ENCODE data around the gene CAMTA1. TPM values are rescaled to one million over a fixed set of nuclear protein-coding genes. Genes with fewer than 3 reads are reported as not detected.
A peak's percentile ranks its signal among the peaks of the same experiment; 100 is the strongest.

CAMTA1 gene
- total RNA-seq, 1 donor from 2014 or later = 160 TPM

GRCh38 chr1:6960291-6960811, 175.1 kb downstream of the CAMTA1 start:
- peaks cover 29% of the 10 kb centered on the region for H3K4me1 ChIP-seq
- DNase-seq = no peak
- intact Hi-C loops (cut with micrococcal nuclease) = no loop called here
- no peak for TF ChIP-seq CTCF (IDR thresholded peaks at IDR 0.05; ENCODE audit: borderline replicate concordance)
- H3K4me3 ChIP-seq = no peak overlapping the region
- H3K27me3 ChIP-seq (ENCODE audit: low read depth) = peaks cover 21% of the 10 kb centered on the region
- no peaks in the 10 kb centered on the region for H3K9me3 ChIP-seq (replicated peaks)
- peak overlapping the region; percentile 60 for H3K27ac ChIP-seq (replicated peaks)
- H3K36me3 ChIP-seq = no peaks in the 10 kb centered on the region

GRCh38 chr1:6960860-6961259, 175.6 kb downstream of the CAMTA1 start:
- Histone ChIP-seq H3K9me3 (replicated peaks) (no peaks in the 10 kb centered on the region), H3K27me3 (ENCODE audit: low read depth) (peaks cover 27% of the 10 kb centered on the region), H3K27ac (replicated peaks) (peak overlapping the region; percentile 60), H3K4me1 (peaks cover 29% of the 10 kb centered on the region), H3K36me3 (no peaks in the 10 kb centered on the region), H3K4me3 (no peak overlapping the region)
- no peak for DNase-seq
- intact Hi-C loops (cut with micrococcal nuclease) = no loop called here
- TF ChIP-seq CTCF (IDR thresholded peaks at IDR 0.05; ENCODE audit: borderline replicate concordance) = no peak

GRCh38 chr1:6961289-6961688, 176.0 kb downstream of the CAMTA1 start:
- intact Hi-C loops (cut with micrococcal nuclease) = no loop called here
- DNase-seq = no peak
- Histone ChIP-seq H3K4me3 (no peak overlapping the region), H3K4me1 (peaks cover 29% of the 10 kb centered on the region), H3K36me3 (no peaks in the 10 kb centered on the region), H3K27me3 (ENCODE audit: low read depth) (peaks cover 31% of the 10 kb centered on the region), H3K9me3 (replicated peaks) (no peaks in the 10 kb centered on the region), H3K27ac (replicated peaks) (no peak overlapping the region)
- no peak for TF ChIP-seq CTCF (IDR thresholded peaks at IDR 0.05; ENCODE audit: borderline replicate concordance)

- peak overlapping the region; percentile 52 for H3K4me3 ChIP-seq
- peaks cover 29% of the 10 kb centered on the region for H3K4me1 ChIP-seq
- peaks cover 37% of the 10 kb centered on the region for H3K27me3 ChIP-seq (ENCODE audit: low read depth)
- no peak for TF ChIP-seq CTCF (IDR thresholded peaks at IDR 0.05; ENCODE audit: borderline replicate concordance)
- no peak for DNase-seq
- H3K9me3 ChIP-seq (replicated peaks) = no peaks in the 10 kb centered on the region
- no peaks in the 10 kb centered on the region for H3K36me3 ChIP-seq
- intact Hi-C loops (cut with micrococcal nuclease) = no loop called here
- H3K27ac ChIP-seq (replicated peaks) = no peak overlapping the region
These were observed 176.7 kb downstream of the CAMTA1 start for GRCh38 chr1:6961905-6962477.

GRCh38 chr1:6962478-6962995, 177.3 kb downstream of the CAMTA1 start:
- DNase-seq = peak; percentile 50
- Histone ChIP-seq H3K27ac (replicated peaks) (no peak overlapping the region), H3K4me1 (peaks cover 29% of the 10 kb centered on the region), H3K27me3 (ENCODE audit: low read depth) (peaks cover 42% of the 10 kb centered on the region), H3K4me3 (peak overlapping the region; percentile 52), H3K9me3 (replicated peaks) (no peaks in the 10 kb centered on the region), H3K36me3 (no peaks in the 10 kb centered on the region)
- intact Hi-C loops (cut with micrococcal nuclease) = no loop called here
- no peak for TF ChIP-seq CTCF (IDR thresholded peaks at IDR 0.05; ENCODE audit: borderline replicate concordance)

Measured in left ventricle myocardium inferior (tissue), 1 donor.